Measurements from ENCODE around the gene SNX30.

SNX30 gene

DNA sequence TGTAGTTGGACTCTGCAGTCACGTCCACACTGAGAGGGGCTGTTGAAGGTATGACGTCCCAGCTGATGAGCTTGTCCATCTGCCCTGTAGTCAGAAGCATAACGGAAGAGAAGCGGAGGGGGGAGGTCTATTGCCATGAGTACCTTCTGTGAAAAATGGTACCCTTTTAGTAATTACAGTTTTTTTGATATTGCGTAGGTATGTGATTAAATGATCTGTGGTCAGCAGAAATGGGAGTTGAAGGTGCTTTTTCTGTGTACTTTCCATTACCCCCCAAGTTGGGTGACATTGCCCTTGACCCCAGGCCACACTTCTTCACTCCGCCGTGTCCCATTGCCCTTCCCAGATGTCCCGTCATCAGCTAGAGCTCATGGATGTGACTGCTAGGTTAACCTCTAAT lies 45.9 kb downstream of the SNX30 start:
- ChIA-PET POLR2A (no interaction called here), CTCF (no interaction called here)
- TF ChIP-seq HDGF (IDR thresholded peaks at IDR 0.05; ENCODE audit: borderline replicate concordance) (no peak), BHLHE40 (IDR thresholded peaks at IDR 0.05; ENCODE audit: borderline replicate concordance) (no peak), ELF4 (IDR thresholded peaks at IDR 0.05) (no peak), FOXK2 (IDR thresholded peaks at IDR 0.05) (no peak), LEF1 (IDR thresholded peaks at IDR 0.05; ENCODE audit: borderline replicate concordance) (no peak), SUZ12 (IDR thresholded peaks at IDR 0.05) (no peak), SP1 (IDR thresholded peaks at IDR 0.05) (no peak), NFRKB (IDR thresholded peaks at IDR 0.05) (no peak), CTBP1 (IDR thresholded peaks at IDR 0.05; ENCODE audit: borderline replicate concordance) (no peak), ZNF384 (IDR thresholded peaks at IDR 0.05) (no peak), PKNOX1 (IDR thresholded peaks at IDR 0.05) (no peak), TARDBP (IDR thresholded peaks at IDR 0.05) (no peak), L3MBTL2 (conservative IDR thresholded peaks at IDR 0.05) (no peak), FOXA1 (IDR thresholded peaks at IDR 0.05) (no peak), FOXM1 (IDR thresholded peaks at IDR 0.05; ENCODE audit: borderline replicate concordance) (no peak), ARNT (IDR thresholded peaks at IDR 0.05) (no peak)
- DNase-seq (ENCODE audit: extremely low spot score) = no peak

- TF ChIP-seq ZNF384 (IDR thresholded peaks at IDR 0.05) = no peak
- no peak for TF ChIP-seq BHLHE40 (IDR thresholded peaks at IDR 0.05; ENCODE audit: borderline replicate concordance)
- no peak for TF ChIP-seq L3MBTL2 (conservative IDR thresholded peaks at IDR 0.05)
- no peak for TF ChIP-seq ARNT (IDR thresholded peaks at IDR 0.05)
- no peak for TF ChIP-seq TARDBP (IDR thresholded peaks at IDR 0.05)
- no peak for TF ChIP-seq ELF4 (IDR thresholded peaks at IDR 0.05)
- no peak for TF ChIP-seq FOXM1 (IDR thresholded peaks at IDR 0.05; ENCODE audit: borderline replicate concordance)
- no peak for TF ChIP-seq SP1 (IDR thresholded peaks at IDR 0.05)
- no peak for TF ChIP-seq CTBP1 (IDR thresholded peaks at IDR 0.05; ENCODE audit: borderline replicate concordance)
- ChIA-PET CTCF (no interaction called here), POLR2A (no interaction called here)
- DNase-seq (ENCODE audit: extremely low spot score) = no peak
Measured at GRCh38 chr9:112809351-112809848, 58.8 kb downstream of the SNX30 start.

DNA sequence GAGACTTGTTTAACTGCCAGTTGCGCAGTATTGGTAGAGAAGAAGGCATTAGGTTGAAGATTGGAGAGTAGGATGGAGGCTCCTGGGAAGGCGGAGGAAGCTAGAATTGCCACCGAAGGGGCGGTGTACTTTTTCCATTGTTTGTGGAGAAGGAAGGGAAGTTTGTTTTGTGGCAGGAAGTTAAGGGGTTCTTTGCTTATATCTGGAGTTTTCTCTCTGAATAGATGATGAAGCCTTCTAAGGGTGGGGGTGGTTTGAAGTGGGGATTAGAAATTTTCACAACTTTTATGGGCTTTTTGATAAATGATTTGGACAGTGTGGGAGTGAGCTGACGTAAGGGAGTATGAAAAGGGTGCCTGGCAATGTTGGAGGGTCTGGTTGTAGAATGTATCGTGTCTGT lies 59.3 kb downstream of the SNX30 start:
- ChIA-PET CTCF (interaction anchor here (1.1 kb wide), 1 partner anchor 10 kb away, joined by 3 read pairs; no protein-coding TSS in a partner anchor), POLR2A (no interaction called here)
- no peak for TF ChIP-seq NFRKB (IDR thresholded peaks at IDR 0.05)
- TF ChIP-seq L3MBTL2 (conservative IDR thresholded peaks at IDR 0.05) = no peak
- no peak for TF ChIP-seq ELF4 (IDR thresholded peaks at IDR 0.05)
- TF ChIP-seq ZNF384 (IDR thresholded peaks at IDR 0.05) = no peak
- no peak for TF ChIP-seq SP1 (IDR thresholded peaks at IDR 0.05)
- no peak for TF ChIP-seq SUZ12 (IDR thresholded peaks at IDR 0.05)
- no peak for TF ChIP-seq LEF1 (IDR thresholded peaks at IDR 0.05; ENCODE audit: borderline replicate concordance)
- no peak for TF ChIP-seq BHLHE40 (IDR thresholded peaks at IDR 0.05; ENCODE audit: borderline replicate concordance)
- TF ChIP-seq PKNOX1 (IDR thresholded peaks at IDR 0.05) = no peak
- no peak for TF ChIP-seq CTBP1 (IDR thresholded peaks at IDR 0.05; ENCODE audit: borderline replicate concordance)
- no peak for TF ChIP-seq FOXM1 (IDR thresholded peaks at IDR 0.05; ENCODE audit: borderline replicate concordance)
- no peak for TF ChIP-seq TARDBP (IDR thresholded peaks at IDR 0.05)
- TF ChIP-seq FOXK2 (IDR thresholded peaks at IDR 0.05) = no peak
- DNase-seq (ENCODE audit: extremely low spot score) = no peak

GRCh38 chr9:112810696-112811490 lies 60.3 kb downstream of the SNX30 start:
- ChIA-PET POLR2A (no interaction called here), CTCF (interaction anchor here (1.1 kb wide), 1 partner anchor 9 kb away, joined by 3 read pairs; no protein-coding TSS in a partner anchor)
- TF ChIP-seq SP1 (IDR thresholded peaks at IDR 0.05) (no peak), ELF4 (IDR thresholded peaks at IDR 0.05) (no peak), PKNOX1 (IDR thresholded peaks at IDR 0.05) (no peak), TARDBP (IDR thresholded peaks at IDR 0.05) (no peak), FOXM1 (IDR thresholded peaks at IDR 0.05; ENCODE audit: borderline replicate concordance) (no peak), CTBP1 (IDR thresholded peaks at IDR 0.05; ENCODE audit: borderline replicate concordance) (no peak), ZNF384 (IDR thresholded peaks at IDR 0.05) (no peak), FOXA1 (IDR thresholded peaks at IDR 0.05) (no peak), BHLHE40 (IDR thresholded peaks at IDR 0.05; ENCODE audit: borderline replicate concordance) (no peak)
- no peak for DNase-seq (ENCODE audit: extremely low spot score)

- TF ChIP-seq CTBP1 (IDR thresholded peaks at IDR 0.05; ENCODE audit: borderline replicate concordance) (no peak), HDGF (IDR thresholded peaks at IDR 0.05; ENCODE audit: borderline replicate concordance) (no peak), ARNT (IDR thresholded peaks at IDR 0.05) (no peak), NFRKB (IDR thresholded peaks at IDR 0.05) (no peak), ZNF384 (IDR thresholded peaks at IDR 0.05) (no peak), LEF1 (IDR thresholded peaks at IDR 0.05; ENCODE audit: borderline replicate concordance) (no peak)
- ChIA-PET CTCF (no interaction called here), POLR2A (no interaction called here)
- DNase-seq (ENCODE audit: extremely low spot score) = no peak
Measured at GRCh38 chr9:112811518-112811917, 61.0 kb downstream of the SNX30 start.

- CTCF ChIA-PET = no interaction called here
- no peak for DNase-seq (ENCODE audit: extremely low spot score)
- no peak for TF ChIP-seq CTBP1 (IDR thresholded peaks at IDR 0.05; ENCODE audit: borderline replicate concordance)
- TF ChIP-seq BHLHE40 (IDR thresholded peaks at IDR 0.05; ENCODE audit: borderline replicate concordance) = no peak
- TF ChIP-seq SUZ12 (IDR thresholded peaks at IDR 0.05) = no peak
- TF ChIP-seq L3MBTL2 (conservative IDR thresholded peaks at IDR 0.05) = no peak
- TF ChIP-seq TARDBP (IDR thresholded peaks at IDR 0.05) = no peak
- no peak for TF ChIP-seq ELF4 (IDR thresholded peaks at IDR 0.05)
- TF ChIP-seq ZNF384 (IDR thresholded peaks at IDR 0.05) = no peak
- TF ChIP-seq FOXK2 (IDR thresholded peaks at IDR 0.05) = no peak
- no peak for TF ChIP-seq SP1 (IDR thresholded peaks at IDR 0.05)
- no peak for TF ChIP-seq HDGF (IDR thresholded peaks at IDR 0.05; ENCODE audit: borderline replicate concordance)
- TF ChIP-seq FOXA1 (IDR thresholded peaks at IDR 0.05) = no peak
- no peak for TF ChIP-seq ARNT (IDR thresholded peaks at IDR 0.05)
- no peak for TF ChIP-seq FOXM1 (IDR thresholded peaks at IDR 0.05; ENCODE audit: borderline replicate concordance)
- TF ChIP-seq PKNOX1 (IDR thresholded peaks at IDR 0.05) = no peak
- POLR2A ChIA-PET = no interaction called here
Measured at GRCh38 chr9:112815868-112816267, 65.3 kb downstream of the SNX30 start.

All from HEK293T (cell line).